H9 (cell line): ENCODE results near the gene MT1A. TPM values are rescaled to one million over a fixed set of nuclear protein-coding genes. Genes with fewer than 3 reads are reported as not detected.

Experiments used
- DNase-seq: peaks from one replicate; pipeline ENCODE4 v3.0.0-alpha.2; 2017
- H2AFZ ChIP-seq: one replicate; pipeline ENCODE4 v1.6.1; 2013; ENCODE audit warnings: mild to moderate bottlenecking, low read length, control low read depth, moderate library complexity
- H2AK5ac ChIP-seq: 2 replicates; pipeline ENCODE4 v1.6.1; 2013; ENCODE audit warnings: low read length, control low read depth, mixed read lengths; ENCODE audit not compliant: insufficient read length
- H2BK120ac ChIP-seq: one replicate; pipeline ENCODE4 v1.6.1; 2013; ENCODE audit warnings: low read depth, mild to moderate bottlenecking, low read length, control low read depth, inconsistent platforms; ENCODE audit not compliant: poor library complexity, severe bottlenecking
- H2BK12ac ChIP-seq: 2 replicates; pipeline ENCODE4 v1.6.1; 2013; ENCODE audit warnings: low read length, control low read depth, mixed read lengths, low read depth; ENCODE audit not compliant: insufficient read length
- H2BK15ac ChIP-seq: 2 replicates; pipeline ENCODE4 v1.6.1; 2013; ENCODE audit warnings: low read depth, low read length, control low read depth
- H2BK20ac ChIP-seq: one replicate; pipeline ENCODE4 v1.6.1; 2013; ENCODE audit warnings: low read depth, mild to moderate bottlenecking, low read length, control low read depth, inconsistent platforms; ENCODE audit not compliant: poor library complexity, severe bottlenecking
- H2BK5ac ChIP-seq: 2 replicates; pipeline ENCODE4 v1.6.1; 2013; ENCODE audit warnings: low read length, control low read depth, mixed read lengths; ENCODE audit not compliant: insufficient read length
- H3K14ac ChIP-seq: 2 replicates; pipeline ENCODE4 v1.6.1; 2013; ENCODE audit warnings: low read length, control low read depth; ENCODE audit not compliant: insufficient read depth
- H3K18ac ChIP-seq: 2 replicates; pipeline ENCODE4 v1.6.1; 2013; ENCODE audit warnings: low read depth, mild to moderate bottlenecking, mixed read lengths, low read length, control low read depth; ENCODE audit not compliant: insufficient read length
- H3K23ac ChIP-seq: 2 replicates; pipeline ENCODE4 v1.6.1; 2013; ENCODE audit warnings: low read length, control low read depth, mixed read lengths, low read depth; ENCODE audit not compliant: insufficient read length
- H3K23me2 ChIP-seq: 2 replicates; pipeline ENCODE4 v1.6.1; 2013; ENCODE audit warnings: low read depth, mild to moderate bottlenecking, mixed read lengths, low read length, control low read depth; ENCODE audit not compliant: insufficient read length, poor library complexity, severe bottlenecking
- H3K27ac ChIP-seq: 2 replicates; pipeline ENCODE4 v1.5.1; 2013; ENCODE audit warnings: low read length, control low read depth, mixed read lengths, low read depth; ENCODE audit not compliant: insufficient read length
- H3K27me3 ChIP-seq: 2 replicates; pipeline ENCODE4 v1.6.1; 2013; ENCODE audit warnings: low read length, control low read depth, inconsistent platforms; ENCODE audit not compliant: insufficient read depth
- H3K4ac ChIP-seq: 2 replicates; pipeline ENCODE4 v1.6.1; 2013; ENCODE audit warnings: low read depth, mild to moderate bottlenecking, control low read depth, inconsistent platforms, low read length, moderate library complexity
- H3K4me1 ChIP-seq: 2 replicates; pipeline ENCODE4 v1.6.1; 2013; ENCODE audit warnings: low read length, control low read depth, inconsistent platforms; ENCODE audit not compliant: insufficient read depth
- H3K4me2 ChIP-seq: 2 replicates; pipeline ENCODE4 v1.6.1; 2013; ENCODE audit warnings: low read length, control low read depth, mixed read lengths; ENCODE audit not compliant: insufficient read length, insufficient read depth
- H3K56ac ChIP-seq: 2 replicates; pipeline ENCODE4 v1.6.1; 2013; ENCODE audit warnings: low read depth, mild to moderate bottlenecking, mixed read lengths, low read length, control low read depth; ENCODE audit not compliant: insufficient read length
- H3K79me1 ChIP-seq: 2 replicates; pipeline ENCODE4 v1.6.1; 2013; ENCODE audit warnings: low read depth, mild to moderate bottlenecking, moderate library complexity, low read length, control low read depth, inconsistent platforms; ENCODE audit not compliant: insufficient read depth, poor library complexity, severe bottlenecking
- H3K79me2 ChIP-seq: 2 replicates; pipeline ENCODE4 v1.6.1; 2013; ENCODE audit warnings: low read length, control low read depth, inconsistent platforms; ENCODE audit not compliant: insufficient read depth
- H3K9ac ChIP-seq: 2 replicates; pipeline ENCODE4 v1.6.1; 2013; ENCODE audit warnings: low read length, control low read depth, mixed read lengths; ENCODE audit not compliant: insufficient read length; ENCODE audit errors: extremely low read depth
- H3K9me3 ChIP-seq: one replicate; pipeline ENCODE4 v1.6.1; 2013; ENCODE audit warnings: low read depth, low read length, inconsistent platforms; ENCODE audit not compliant: control insufficient read depth
- H3T11ph ChIP-seq: one replicate; pipeline ENCODE4 v1.6.1; 2013; ENCODE audit warnings: mild to moderate bottlenecking, low read length, control low read depth, inconsistent platforms
- H4K20me1 ChIP-seq: one replicate; pipeline ENCODE4 v1.6.1; 2013; ENCODE audit not compliant: control insufficient read depth, insufficient read length, insufficient read depth
- H4K5ac ChIP-seq: 2 replicates; pipeline ENCODE4 v1.6.1; 2013; ENCODE audit warnings: low read depth, mild to moderate bottlenecking, mixed read lengths, low read length, control low read depth; ENCODE audit not compliant: insufficient read length
- H4K8ac ChIP-seq: replicated peaks from 2 replicates; pipeline ENCODE4 v1.6.1; 2013; ENCODE audit warnings: low read length, control low read depth, mixed read lengths, low read depth; ENCODE audit not compliant: insufficient read length
- H4K91ac ChIP-seq: 2 replicates; pipeline ENCODE4 v1.6.1; 2013; ENCODE audit warnings: low read depth, mild to moderate bottlenecking, moderate library complexity, mixed read lengths, low read length, control low read depth; ENCODE audit not compliant: insufficient read length
- H3K27ac Mint-ChIP-seq, 3 experiments: 2 replicates in 2 of 3; 3 replicates in 1 of 3; pipeline ENCODE4 v1.8.0; 2020 to 2021; ENCODE audit warnings: mixed read lengths in 3 of 3, mild to moderate bottlenecking in 1 of 3, moderate library complexity in 1 of 3
- H3K27me3 Mint-ChIP-seq: 2 replicates; pipeline ENCODE4 v1.8.0; 2021; ENCODE audit warnings: low read depth, mild to moderate bottlenecking, moderate library complexity, mixed read lengths
- H3K36me3 Mint-ChIP-seq, 3 experiments: 2 replicates in 2 of 3; 3 replicates in 1 of 3; pipeline ENCODE4 v1.8.0; 2020 to 2021; ENCODE audit warnings: low read depth in 3 of 3, mixed read lengths in 3 of 3; ENCODE audit not compliant: insufficient read depth in 1 of 3
- H3K4me1 Mint-ChIP-seq, 2 experiments: 2 replicates each; pipeline ENCODE4 v1.8.0; 2020; ENCODE audit warnings: mixed read lengths in 2 of 2
- H3K4me3 Mint-ChIP-seq, 2 experiments: 2 replicates in 1 of 2; 3 replicates in 1 of 2; pipeline ENCODE4 v1.8.0; 2020 to 2021; ENCODE audit warnings: mild to moderate bottlenecking in 2 of 2, mixed read lengths in 2 of 2, moderate library complexity in 1 of 2
- H3K9me3 Mint-ChIP-seq, 2 experiments: 2 replicates in 1 of 2; 3 replicates in 1 of 2; pipeline ENCODE4 v1.8.0; 2020; ENCODE audit warnings: mild to moderate bottlenecking in 2 of 2, mixed read lengths in 2 of 2, moderate library complexity in 1 of 2
- CTCF ChIP-seq: fragments of 200-600 bp; sonication (generic); conservative IDR thresholded peaks from 3 replicates; pipeline ENCODE4 v1.8.0; 2021; ENCODE audit warnings: antibody characterized with exemption, mild to moderate bottlenecking
- WGBS: extraction: QIAGEN DNeasy Blood & Tissue Kit; methylation state at CpG from one replicate; pipeline ENCODE4 v1.1.7; 2013; ENCODE audit warnings: missing lambda C conversion rate, low lambda C conversion rate, mixed read lengths; ENCODE audit not compliant: insufficient read length; ENCODE audit errors: extremely low coverage; 5-methylcytosine and 5-hydroxymethylcytosine counted together
- total RNA-seq: library from RNA; stranded (reverse); gene quantifications from 2 replicates; pipeline ENCODE4 v1.2.1, GENCODE V29; 2021

MT1A gene
- total RNA-seq, 1 experiment from 2014 or later = not detected

GRCh38 chr16:56649820-56650219, 11.4 kb downstream of the MT1A start:
- no peak overlapping the region for H3T11ph ChIP-seq
- H2BK20ac ChIP-seq = no peak overlapping the region
- Mint-ChIP-seq H3K9me3 (no peaks in the 10 kb centered on the region), H3K27me3 (peaks cover 89% of the 10 kb centered on the region), H3K4me3 (no peak overlapping the region), H3K36me3 (no peaks in the 10 kb centered on the region), H3K27ac (no peak overlapping the region), H3K4me1 (peaks cover 2 to 12% of the 10 kb centered on the region in 2 experiments; a peak in 2 of 4 replicates)
- no peak overlapping the region for H3K9ac ChIP-seq
- H2BK12ac ChIP-seq = no peak overlapping the region
- no peak for DNase-seq
- H3K56ac ChIP-seq = no peak overlapping the region
- no peaks in the 10 kb centered on the region for H3K4me1 ChIP-seq
- H2BK15ac ChIP-seq = no peak overlapping the region
- no peak for TF ChIP-seq CTCF
- H3K4me2 ChIP-seq = no peak overlapping the region
- H3K9me3 ChIP-seq = no peaks in the 10 kb centered on the region
- H4K20me1 ChIP-seq = no peaks in the 10 kb centered on the region
- H3K79me1 ChIP-seq = no peaks in the 10 kb centered on the region
- H4K8ac ChIP-seq = no peak overlapping the region
- H3K23me2 ChIP-seq = no peaks in the 10 kb centered on the region
- no peak overlapping the region for H2BK5ac ChIP-seq
- no peak overlapping the region for H4K5ac ChIP-seq
- no peak overlapping the region for H2AK5ac ChIP-seq
- no peak overlapping the region for H3K27ac ChIP-seq
- H3K18ac ChIP-seq = no peak overlapping the region
- no peak overlapping the region for H3K4ac ChIP-seq
- no peaks in the 10 kb centered on the region for H3K79me2 ChIP-seq
- no peak overlapping the region for H2BK120ac ChIP-seq
- H2AFZ ChIP-seq = no peak overlapping the region
- no peak overlapping the region for H3K23ac ChIP-seq
- no peak overlapping the region for H3K14ac ChIP-seq
- peaks cover 26% of the 10 kb centered on the region; the same call in 1 of the 2 replicates for H3K27me3 ChIP-seq
- H4K91ac ChIP-seq = no peak overlapping the region
- WGBS = no CpG with 5 or more reads among the region's 3 CpGs
